Panc1 (cell line): ENCODE results near the gene DHRS2. TPM values are rescaled to one million over a fixed set of nuclear protein-coding genes. Genes with fewer than 3 reads are reported as not detected.

ENCODE experiments used
- ATAC-seq: fragments of 200-7000 bp; cut with Tn5 transposase; 2 replicates; pipeline ENCODE4 v1.9.1; 2020; ENCODE audit warnings: mild to moderate bottlenecking, moderate library complexity
- BruUV-seq: library from RNA; stranded (reverse); fragments of 400-500 nt; replicated peaks from 2 replicates; lab custom pipeline; 2021; lab: Mats Ljungman, UMichigan
- CTCF ChIA-PET: fragments of 300-600 bp; sonication (Branson Sonifier 250); formaldehyde crosslinking; loops from one replicate; lab custom pipeline; 2022; ENCODE audit warnings: antibody characterized with exemption; lab: Charles Lee
- POLR2A ChIA-PET: fragments of 300-600 bp; sonication (Branson Sonifier 250); formaldehyde crosslinking; loops from one replicate; lab custom pipeline; 2022; ENCODE audit warnings: antibody characterized with exemption; lab: Charles Lee
- DNase-seq: peaks from one replicate; pipeline ENCODE4 v3.0.0-alpha.2; 2010; ENCODE audit warnings: low read depth, low spot score
- H3K27ac ChIP-seq: 2 replicates; pipeline ENCODE4 v1.5.1; 2011; ENCODE audit warnings: mild to moderate bottlenecking, low read length, inconsistent platforms
- H3K27me3 ChIP-seq: fragments of 200-500 bp; sonication (Bioruptor generic); 2 replicates; pipeline ENCODE4 v1.6.0; 2014; ENCODE audit warnings: low read length, inconsistent platforms; ENCODE audit not compliant: control insufficient read depth, insufficient read depth
- H3K36me3 ChIP-seq: fragments of 200-500 bp; sonication (Bioruptor generic); 2 replicates; pipeline ENCODE4 v1.5.1; 2014; ENCODE audit warnings: inconsistent platforms, mild to moderate bottlenecking, low read length, moderate library complexity; ENCODE audit not compliant: control insufficient read depth, insufficient read depth
- H3K4me1 ChIP-seq: 2 replicates; pipeline ENCODE4 v1.5.1; 2011; ENCODE audit warnings: inconsistent platforms, mild to moderate bottlenecking, low read length, moderate library complexity; ENCODE audit not compliant: control insufficient read depth, insufficient read depth
- H3K4me3 ChIP-seq, 2 experiments: 2 replicates each; pipeline ENCODE4 v1.5.1; 2011 to 2012; ENCODE audit warnings: low read depth in 2 of 2, low read length in 2 of 2, mild to moderate bottlenecking in 2 of 2, inconsistent platforms in 1 of 2, moderate library complexity in 1 of 2
- H3K9me3 ChIP-seq: fragments of 200-500 bp; sonication (Bioruptor generic); 2 replicates; pipeline ENCODE4 v1.5.1; 2014; ENCODE audit warnings: low read depth, mild to moderate bottlenecking, inconsistent platforms, low read length, moderate library complexity; ENCODE audit not compliant: control insufficient read depth, insufficient read depth
- POLR2AphosphoS5 ChIP-seq: IDR thresholded peaks from 2 replicates; pipeline ENCODE4 v1.6.1; 2012; ENCODE audit warnings: mild to moderate bottlenecking, low read depth, low read length, moderate library complexity
- SIN3A ChIP-seq: IDR thresholded peaks from 2 replicates; pipeline ENCODE4 v1.6.1; 2012; ENCODE audit warnings: low read depth, mild to moderate bottlenecking, low read length, moderate library complexity, borderline replicate concordance; ENCODE audit not compliant: insufficient read depth
- TCF7L2 ChIP-seq: IDR thresholded peaks from 2 replicates; pipeline ENCODE4 v1.6.1; 2011; ENCODE audit warnings: mild to moderate bottlenecking, low read depth, low read length, inconsistent platforms
- in situ Hi-C: cut with HindIII; loops from 2 replicates; pipeline ENCODE4 v1.10.0; 2016; ENCODE audit warnings: low sequenced_read_pairs, low pct_unique_long_range_greater_than_20kb
- intact Hi-C: fragments of 100-400 bp; cut with micrococcal nuclease; formaldehyde crosslinking; loops from one replicate; pipeline ENCODE4 v1.10.0; 2022; ENCODE audit not compliant: unreplicated experiment
- total RNA-seq: library from RNA; stranded (reverse); gene quantifications from one replicate; pipeline ENCODE4 v1.2.1, GENCODE V29; 2021; ENCODE audit not compliant: unreplicated experiment
- TF ChIP-seq, protein P1 (sequence below): fragments of 450-650 bp; IDR thresholded peaks from 2 replicates; pipeline ENCODE4 v1.5.1; 2017; ENCODE audit warnings: mild to moderate bottlenecking
- TF ChIP-seq, protein P2 (sequence below), 2 experiments: IDR thresholded peaks; 2 replicates each; pipeline ENCODE4 v1.6.1; 2011 to 2012; ENCODE audit warnings: low read depth in 2 of 2, control low read depth in 1 of 2, low read length in 1 of 2, mild to moderate bottlenecking in 1 of 2, moderate library complexity in 1 of 2; ENCODE audit not compliant: insufficient read depth in 1 of 2

Gene DHRS2
- total RNA-seq, 1 experiment from 2014 or later: 1.0 TPM

DNA sequence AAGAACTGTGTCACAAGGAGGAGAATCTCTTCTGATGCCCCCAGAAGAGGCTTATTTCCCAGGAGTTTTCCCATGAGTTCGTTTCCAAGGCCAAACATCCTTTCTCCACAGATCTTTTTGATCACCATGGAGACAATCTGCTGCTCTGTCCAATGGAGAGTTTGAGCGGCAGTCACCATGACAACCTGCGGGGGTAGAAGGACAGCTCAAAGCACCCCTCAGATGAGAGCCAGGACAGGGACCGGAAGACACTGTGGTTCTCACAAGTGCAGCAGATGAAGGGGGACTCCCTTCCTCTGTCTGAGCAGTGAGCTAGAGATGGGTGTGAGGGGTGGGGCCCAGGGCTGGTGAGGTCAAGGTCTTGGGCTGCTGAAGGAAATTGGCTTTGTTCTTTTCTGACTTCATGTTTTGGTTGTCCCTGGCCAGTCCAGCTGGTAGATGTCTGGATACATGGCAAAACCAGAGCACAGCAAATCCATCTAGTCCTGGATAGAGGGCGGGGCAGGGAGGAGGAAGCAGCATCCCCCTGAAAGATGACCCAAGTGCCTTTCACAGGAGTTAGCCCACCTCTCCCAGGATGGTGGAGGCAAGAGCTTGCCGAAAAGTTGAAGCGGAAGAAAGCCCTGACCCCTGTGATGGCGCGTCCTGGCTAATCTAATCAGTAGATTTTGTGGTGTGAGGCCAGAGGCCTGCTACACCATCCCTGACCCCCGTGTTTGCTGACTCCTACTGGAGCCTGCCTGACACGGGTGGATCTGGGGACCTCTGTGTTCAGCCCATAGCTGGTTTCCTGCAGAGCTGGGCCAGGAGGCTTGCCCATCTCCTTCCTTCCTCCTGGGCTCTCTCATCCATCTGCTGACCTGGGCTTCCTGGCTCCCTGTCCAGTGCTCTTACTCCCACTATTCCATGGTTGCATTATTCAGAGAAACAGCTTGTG, 24.4 kb downstream of the DHRS2 start:
- no peaks in the 10 kb centered on the region for H3K9me3 ChIP-seq
- no peak for DNase-seq
- no peak overlapping the region for H3K27ac ChIP-seq
- no peak for ATAC-seq
- TF ChIP-seq, protein P1, sequence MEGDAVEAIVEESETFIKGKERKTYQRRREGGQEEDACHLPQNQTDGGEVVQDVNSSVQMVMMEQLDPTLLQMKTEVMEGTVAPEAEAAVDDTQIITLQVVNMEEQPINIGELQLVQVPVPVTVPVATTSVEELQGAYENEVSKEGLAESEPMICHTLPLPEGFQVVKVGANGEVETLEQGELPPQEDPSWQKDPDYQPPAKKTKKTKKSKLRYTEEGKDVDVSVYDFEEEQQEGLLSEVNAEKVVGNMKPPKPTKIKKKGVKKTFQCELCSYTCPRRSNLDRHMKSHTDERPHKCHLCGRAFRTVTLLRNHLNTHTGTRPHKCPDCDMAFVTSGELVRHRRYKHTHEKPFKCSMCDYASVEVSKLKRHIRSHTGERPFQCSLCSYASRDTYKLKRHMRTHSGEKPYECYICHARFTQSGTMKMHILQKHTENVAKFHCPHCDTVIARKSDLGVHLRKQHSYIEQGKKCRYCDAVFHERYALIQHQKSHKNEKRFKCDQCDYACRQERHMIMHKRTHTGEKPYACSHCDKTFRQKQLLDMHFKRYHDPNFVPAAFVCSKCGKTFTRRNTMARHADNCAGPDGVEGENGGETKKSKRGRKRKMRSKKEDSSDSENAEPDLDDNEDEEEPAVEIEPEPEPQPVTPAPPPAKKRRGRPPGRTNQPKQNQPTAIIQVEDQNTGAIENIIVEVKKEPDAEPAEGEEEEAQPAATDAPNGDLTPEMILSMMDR: no peak
- TF ChIP-seq SIN3A (no peak), TCF7L2 (no peak), POLR2AphosphoS5 (no peak)
- TF ChIP-seq, protein P2, sequence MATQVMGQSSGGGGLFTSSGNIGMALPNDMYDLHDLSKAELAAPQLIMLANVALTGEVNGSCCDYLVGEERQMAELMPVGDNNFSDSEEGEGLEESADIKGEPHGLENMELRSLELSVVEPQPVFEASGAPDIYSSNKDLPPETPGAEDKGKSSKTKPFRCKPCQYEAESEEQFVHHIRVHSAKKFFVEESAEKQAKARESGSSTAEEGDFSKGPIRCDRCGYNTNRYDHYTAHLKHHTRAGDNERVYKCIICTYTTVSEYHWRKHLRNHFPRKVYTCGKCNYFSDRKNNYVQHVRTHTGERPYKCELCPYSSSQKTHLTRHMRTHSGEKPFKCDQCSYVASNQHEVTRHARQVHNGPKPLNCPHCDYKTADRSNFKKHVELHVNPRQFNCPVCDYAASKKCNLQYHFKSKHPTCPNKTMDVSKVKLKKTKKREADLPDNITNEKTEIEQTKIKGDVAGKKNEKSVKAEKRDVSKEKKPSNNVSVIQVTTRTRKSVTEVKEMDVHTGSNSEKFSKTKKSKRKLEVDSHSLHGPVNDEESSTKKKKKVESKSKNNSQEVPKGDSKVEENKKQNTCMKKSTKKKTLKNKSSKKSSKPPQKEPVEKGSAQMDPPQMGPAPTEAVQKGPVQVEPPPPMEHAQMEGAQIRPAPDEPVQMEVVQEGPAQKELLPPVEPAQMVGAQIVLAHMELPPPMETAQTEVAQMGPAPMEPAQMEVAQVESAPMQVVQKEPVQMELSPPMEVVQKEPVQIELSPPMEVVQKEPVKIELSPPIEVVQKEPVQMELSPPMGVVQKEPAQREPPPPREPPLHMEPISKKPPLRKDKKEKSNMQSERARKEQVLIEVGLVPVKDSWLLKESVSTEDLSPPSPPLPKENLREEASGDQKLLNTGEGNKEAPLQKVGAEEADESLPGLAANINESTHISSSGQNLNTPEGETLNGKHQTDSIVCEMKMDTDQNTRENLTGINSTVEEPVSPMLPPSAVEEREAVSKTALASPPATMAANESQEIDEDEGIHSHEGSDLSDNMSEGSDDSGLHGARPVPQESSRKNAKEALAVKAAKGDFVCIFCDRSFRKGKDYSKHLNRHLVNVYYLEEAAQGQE (IDR thresholded peaks at IDR 0.05; ENCODE audit: insufficient read depth in 1 of 2, low read depth in 2 of 2, low read length in 1 of 2): no peak
- H3K36me3 ChIP-seq: no peaks in the 10 kb centered on the region
- H3K4me1 ChIP-seq: no peaks in the 10 kb centered on the region
- intact Hi-C loops: loop anchor here (10.0 kb wide), 1 partner anchor 244 kb away; no protein-coding TSS in a partner anchor
- no peak overlapping the region for H3K4me3 ChIP-seq
- ChIA-PET CTCF (no interaction called here), POLR2A (no interaction called here)
- in situ Hi-C loops: no loop called here
- no peaks in the 10 kb centered on the region for H3K27me3 ChIP-seq
- no TSS peak for BruUV-seq

DNA sequence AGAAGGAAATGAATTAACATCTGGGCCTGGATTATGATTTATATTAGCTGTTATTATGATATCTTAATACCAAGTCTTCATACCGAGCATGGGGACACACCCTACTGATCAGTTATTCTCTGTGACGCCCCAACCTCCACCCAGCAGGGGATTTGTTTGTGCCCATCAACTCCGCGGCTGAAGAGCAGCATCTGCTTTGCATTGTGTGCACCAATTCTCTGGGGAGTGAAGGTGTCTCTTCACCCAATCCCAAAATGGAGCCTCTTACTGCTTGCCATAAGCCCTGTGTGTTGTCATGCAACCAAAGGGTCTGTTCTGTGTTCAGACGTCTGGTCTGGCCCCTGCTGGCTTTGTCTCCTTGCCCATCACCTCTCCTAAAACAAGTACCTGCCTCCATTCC, 25.4 kb downstream of the DHRS2 start:
- H3K4me1 ChIP-seq: no peaks in the 10 kb centered on the region
- H3K9me3 ChIP-seq: no peaks in the 10 kb centered on the region
- H3K27ac ChIP-seq: no peak overlapping the region
- in situ Hi-C loops: no loop called here
- no peak overlapping the region for H3K4me3 ChIP-seq
- no peaks in the 10 kb centered on the region for H3K27me3 ChIP-seq
- POLR2A ChIA-PET: no interaction called here
- BruUV-seq: no TSS peak
- TF ChIP-seq SIN3A (no peak), POLR2AphosphoS5 (no peak), TCF7L2 (no peak)
- TF ChIP-seq, protein P2 (IDR thresholded peaks at IDR 0.05; ENCODE audit: insufficient read depth in 1 of 2, low read depth in 2 of 2, low read length in 1 of 2): no peak
- TF ChIP-seq, protein P1: no peak
- no peaks in the 10 kb centered on the region for H3K36me3 ChIP-seq
- ATAC-seq: no peak
- no peak for DNase-seq
- intact Hi-C loops: loop anchor here (10.0 kb wide), 1 partner anchor 243 kb away; no protein-coding TSS in a partner anchor
- CTCF ChIA-PET: no interaction called here
